CD4-positive, alpha-beta T cell treated with Interleukin-4 for 1 hour (primary cell): ENCODE data around the gene AP3S1.
"Not testable (repeated sequence)": the region's sequence is repeated elsewhere in the genome, so short reads cannot be mapped to it uniquely, and the experiment has no call there.

Experiments
- DNase-seq, 2 donors: peaks; one replicate each; pipeline ENCODE4 v3.0.0-alpha.2; 2020 to 2022

AP3S1 gene

DNA sequence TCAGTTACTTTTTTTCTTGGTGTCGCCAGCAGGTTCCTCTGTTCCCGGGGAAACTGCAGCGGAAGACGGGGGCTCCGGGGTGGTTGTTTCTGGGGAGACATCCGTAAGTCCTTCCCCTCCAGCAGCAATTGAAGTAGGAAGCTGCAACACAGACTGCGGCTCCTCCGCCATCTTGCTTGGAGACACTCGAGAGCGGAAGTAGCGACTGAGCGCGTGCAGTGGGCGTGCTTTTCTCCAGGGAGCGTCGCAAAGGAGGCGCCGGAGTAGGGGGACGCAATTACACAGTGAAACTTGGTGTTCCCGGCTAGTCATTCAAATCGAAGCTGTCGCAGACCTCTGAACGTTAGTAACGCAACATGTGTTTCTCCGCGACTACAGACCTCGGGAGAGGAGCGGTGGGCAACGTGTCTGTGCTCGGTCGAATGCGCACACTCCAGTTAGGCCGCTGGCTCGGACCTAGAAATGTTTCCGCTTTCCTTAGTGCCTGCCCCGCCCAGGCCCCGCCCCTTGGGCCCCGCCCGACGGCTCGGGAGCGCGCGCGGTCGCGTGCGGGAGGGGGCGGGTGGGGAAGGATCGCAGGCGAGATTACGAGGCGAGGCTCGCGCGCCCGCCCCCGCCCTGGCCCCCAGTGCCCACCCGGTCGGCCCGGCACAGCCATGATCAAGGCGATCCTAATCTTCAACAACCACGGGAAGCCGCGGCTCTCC is at the start of gene AP3S1, which contains the start of gene ATG12:
TSS of gene AP3S1 (plus strand) at position 554 of the 707 bp plus-strand sequence. CDS start at position 657, 103 bp downstream.
TSS of gene ATG12 (minus strand) at position 184 of the 707 bp plus-strand sequence. CDS start at position 171, 13 bp downstream.
- peak; percentile 91 to 92 for DNase-seq

- no peak for DNase-seq
Measured at GRCh38 chr5:115795700-115796099, 46.0 kb upstream of the AP3S1 start.

DNA sequence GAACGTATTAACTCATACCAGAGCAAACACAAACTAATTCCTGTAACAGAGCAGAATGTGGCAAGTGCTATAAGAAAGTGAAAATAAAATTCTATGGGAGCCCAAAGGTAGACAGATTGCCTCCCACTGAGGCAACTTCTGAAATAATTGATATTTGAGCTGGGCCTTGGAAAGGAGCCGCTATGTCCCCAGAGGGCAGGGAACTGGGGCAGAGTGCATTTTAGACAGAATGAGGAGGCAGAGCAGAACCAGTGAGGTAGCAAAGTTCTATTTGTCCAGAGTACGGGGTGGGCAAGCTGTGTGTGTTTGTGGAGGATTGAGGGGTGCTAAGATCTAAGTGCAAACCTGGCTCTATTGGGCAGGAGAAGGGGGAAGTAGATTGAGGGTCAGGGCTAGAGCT is 45.1 kb upstream of the AP3S1 start:
- no peak for DNase-seq

GRCh38 chr5:115798252-115798651 is 43.5 kb upstream of the AP3S1 start:
- no peak for DNase-seq

- DNase-seq = no peak
Measured at GRCh38 chr5:115800108-115800507, 41.6 kb upstream of the AP3S1 start.

GRCh38 chr5:115801152-115801551 is 40.6 kb upstream of the AP3S1 start:
- DNase-seq = no peak

DNA sequence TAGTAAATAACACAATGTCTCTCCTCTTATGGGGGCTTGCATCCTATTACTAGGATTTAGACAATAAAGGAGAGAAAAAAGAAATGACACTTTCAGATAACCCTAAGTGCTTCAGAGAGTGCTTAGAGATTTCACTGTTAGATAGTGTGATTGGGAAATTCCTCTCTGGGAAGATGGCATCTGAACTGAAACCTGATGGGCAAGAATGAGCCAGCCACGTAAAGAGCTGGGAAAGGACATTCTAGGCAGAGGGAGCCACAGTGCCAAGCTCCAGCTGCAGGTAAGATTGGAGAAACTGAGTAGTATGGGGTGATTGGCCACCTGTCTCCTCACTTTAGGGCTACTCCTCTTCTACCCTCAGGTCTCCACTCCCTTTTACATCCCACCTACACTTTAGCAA is 39.8 kb upstream of the AP3S1 start:
- DNase-seq = no peak

DNA sequence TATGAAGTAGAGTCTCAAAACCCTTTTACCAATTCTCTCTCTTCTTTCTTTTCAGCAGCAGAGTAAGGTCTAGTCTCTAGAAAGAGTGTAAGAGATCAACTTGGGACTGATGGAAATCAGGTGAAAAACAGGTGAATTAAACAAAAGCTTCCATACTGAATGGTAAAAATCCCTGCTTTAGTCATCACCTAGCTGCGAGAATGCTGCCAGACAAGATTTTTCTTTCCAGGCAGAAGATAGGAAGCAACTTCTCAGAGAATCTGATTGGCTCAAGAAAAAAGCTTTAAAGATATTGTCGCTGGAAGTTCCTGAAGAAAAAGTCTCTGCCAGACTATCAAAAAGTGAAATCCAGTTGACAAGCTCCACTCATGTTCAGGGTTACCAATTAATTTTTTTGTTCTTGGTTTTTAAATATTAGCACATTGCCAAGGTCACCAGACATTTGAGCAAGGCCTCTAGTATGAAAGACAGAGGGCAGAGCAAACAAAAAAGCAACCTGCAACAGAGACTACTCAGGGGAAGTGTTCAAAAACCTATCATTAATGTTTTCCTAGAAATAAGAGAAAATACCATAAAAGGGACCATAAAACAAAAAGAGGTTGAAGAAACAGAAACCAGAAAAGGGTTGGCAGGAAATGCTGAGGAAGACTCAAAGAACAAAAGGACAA is 34.6 kb upstream of the AP3S1 start:
- DNase-seq = no peak

GRCh38 chr5:115807654-115808052 is 34.1 kb upstream of the AP3S1 start:
- no peak for DNase-seq

- not testable (repeated sequence) for DNase-seq
Measured at GRCh38 chr5:115808066-115808465, 33.7 kb upstream of the AP3S1 start.

GRCh38 chr5:115809946-115810345 is 31.8 kb upstream of the AP3S1 start:
- no peak for DNase-seq

GRCh38 chr5:115810761-115811160 is 31.0 kb upstream of the AP3S1 start:
- DNase-seq = no peak

GRCh38 chr5:115811406-115811805 is 30.3 kb upstream of the AP3S1 start:
- DNase-seq = no peak

DNA sequence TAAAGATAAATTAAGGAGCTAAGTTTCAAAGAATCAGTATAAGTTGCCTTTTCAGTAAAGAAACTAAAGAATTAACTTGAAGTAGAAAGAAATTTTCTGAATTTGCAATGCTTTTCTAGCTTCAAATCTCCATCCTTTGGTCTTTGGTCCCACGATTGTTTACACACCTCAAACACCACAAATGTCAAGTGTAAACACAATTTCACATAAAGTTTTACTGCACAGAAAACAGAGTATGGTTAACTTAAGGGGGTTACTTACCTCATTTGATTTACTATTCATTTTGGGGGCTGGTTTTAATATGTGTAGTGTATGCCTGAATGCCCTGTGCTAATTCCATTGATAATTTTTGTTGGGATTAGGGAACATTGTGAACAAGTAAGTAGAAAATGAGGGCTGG is 29.4 kb upstream of the AP3S1 start:
- no peak for DNase-seq

GRCh38 chr5:115813719-115814118 is 28.0 kb upstream of the AP3S1 start:
- no peak for DNase-seq

- no peak for DNase-seq
Measured at GRCh38 chr5:115815006-115815692, 26.6 kb upstream of the AP3S1 start.

DNA sequence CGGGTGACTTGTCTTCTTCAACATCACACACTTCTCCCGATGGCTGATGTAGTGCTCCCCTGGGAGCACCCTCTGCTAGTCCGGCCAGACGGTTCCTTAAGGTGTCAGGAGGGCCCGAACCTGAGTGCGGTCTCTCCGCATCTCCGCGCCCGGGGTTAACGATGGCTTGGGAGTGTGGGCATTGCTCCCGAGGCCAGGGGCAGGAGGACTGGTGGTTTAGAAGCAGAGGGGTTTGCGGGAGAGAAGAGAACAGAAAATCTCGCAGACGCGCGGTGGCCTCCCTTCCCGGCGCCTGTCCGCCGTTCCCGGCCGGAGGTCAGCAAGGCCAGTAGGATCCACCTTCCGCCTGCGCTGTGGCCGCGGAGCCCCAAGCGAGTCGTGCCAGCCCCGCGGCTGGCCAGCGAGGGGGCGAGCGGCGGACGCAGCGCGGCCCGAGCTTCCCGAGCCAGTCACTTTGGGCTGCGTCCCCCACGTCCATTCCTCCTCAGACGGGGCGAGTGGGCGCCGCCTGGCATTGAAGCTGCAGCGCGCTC is 26.0 kb upstream of the AP3S1 start:
- DNase-seq = no peak

DNA sequence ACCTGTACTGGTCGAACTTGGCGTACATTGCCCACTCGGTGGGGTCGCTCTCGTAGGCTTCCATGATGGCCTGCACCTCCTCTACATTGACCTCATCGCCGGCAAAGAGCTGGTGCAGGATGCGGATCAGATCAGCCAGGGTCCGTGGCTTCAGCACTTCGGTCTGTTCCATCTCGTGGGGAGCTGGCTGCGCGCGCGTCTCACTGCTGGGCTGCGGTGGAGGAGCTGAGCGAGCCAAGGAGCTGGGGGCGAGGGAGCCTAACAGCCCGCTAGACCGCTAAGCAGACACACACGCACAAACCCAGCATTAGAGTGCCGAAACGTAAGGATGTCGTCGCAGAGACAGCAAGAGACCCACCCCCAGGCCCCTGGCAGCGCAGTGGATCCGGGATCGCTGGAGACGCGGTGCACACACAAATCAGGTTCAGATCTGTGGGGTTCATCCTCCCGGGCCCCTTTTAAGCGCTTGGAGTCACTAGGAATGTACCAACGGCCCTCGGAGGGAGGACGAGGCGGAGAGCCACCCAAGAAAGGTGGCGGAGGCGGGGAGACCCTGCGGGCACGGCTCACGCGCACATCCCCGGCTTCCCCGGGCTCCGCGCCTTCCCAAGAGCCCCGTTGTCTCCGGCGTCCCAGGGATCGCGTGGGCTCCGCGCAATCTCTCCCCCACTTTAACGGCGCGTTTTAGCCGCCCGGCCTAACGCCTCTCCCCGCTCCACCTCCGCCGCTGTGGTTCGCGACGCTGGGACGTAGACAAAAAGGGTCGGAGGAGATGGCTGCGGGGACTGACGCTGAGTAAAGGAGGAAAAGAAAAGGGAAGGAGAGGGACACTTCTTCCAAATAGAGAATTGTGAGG is 25.3 kb upstream of the AP3S1 start, which contains the start of gene CDO1:
TSS of gene CDO1 (minus strand) at position 434 of the 856 bp plus-strand sequence. CDS start at position 172, 262 bp downstream.
- peak in 1 of 2 donors; percentile 9 for DNase-seq

GRCh38 chr5:115817386-115817785 is 24.3 kb upstream of the AP3S1 start:
- DNase-seq = no peak

DNA sequence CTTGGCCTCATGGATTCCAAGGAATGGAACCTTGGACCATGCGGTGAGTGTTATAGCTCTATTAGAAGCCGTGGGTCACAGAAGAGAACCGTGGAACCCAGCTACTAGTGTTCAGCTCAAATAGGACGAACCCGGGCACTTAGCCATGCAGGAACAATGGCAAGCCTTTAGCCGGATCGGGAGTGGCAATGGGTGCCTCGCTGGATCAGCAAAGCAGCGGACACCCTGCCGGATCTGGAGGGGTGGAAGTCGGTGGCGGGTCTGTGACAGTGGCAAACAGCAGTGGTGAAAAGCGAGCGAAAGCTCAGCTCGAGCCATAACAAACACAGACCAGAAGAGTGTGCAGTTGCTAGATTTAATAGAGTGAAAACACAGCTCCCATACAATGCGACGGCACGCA is 22.9 kb upstream of the AP3S1 start:
- no peak for DNase-seq

DNA sequence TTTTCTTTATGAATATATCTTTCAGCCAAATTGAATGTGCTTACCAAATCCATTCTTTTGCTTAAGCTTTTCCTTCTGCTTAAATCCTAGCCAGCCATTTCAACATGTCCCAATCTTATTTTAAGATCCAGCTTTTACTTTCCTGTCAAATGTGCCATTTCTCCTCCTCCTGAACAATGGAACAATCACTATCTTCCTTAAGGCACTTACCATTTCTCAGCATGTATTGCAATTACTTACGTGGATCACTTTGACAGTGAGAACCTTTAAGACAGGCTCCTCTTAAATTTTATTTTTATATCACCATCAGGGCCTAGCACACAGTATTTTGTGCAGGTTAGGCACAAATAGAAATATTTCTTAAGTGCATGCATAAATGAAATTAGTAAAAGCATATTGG is 20.9 kb upstream of the AP3S1 start:
- DNase-seq = no peak

- not testable (repeated sequence) for DNase-seq
Measured at GRCh38 chr5:115824983-115825382, 16.8 kb upstream of the AP3S1 start.
